Left lung (tissue), 14 donors: ENCODE measurements around the gene OR4F29. TPM values are rescaled to one million over a fixed set of nuclear protein-coding genes. Genes with fewer than 3 reads are reported as not detected.
"Not testable (repeated sequence)": the region's sequence is repeated elsewhere in the genome, so short reads cannot be mapped to it uniquely, and the experiment has no call there.

ENCODE experiments used
- ATAC-seq: fragments of 200-7000 bp; cut with Tn5 transposase; one replicate; pipeline ENCODE4 v1.9.1; 2020; ENCODE audit warnings: moderate library complexity
- DNase-seq, 4 donors: peaks; one replicate each; pipeline ENCODE4 v3.0.0-alpha.2; 2013 to 2020
- H3K27ac ChIP-seq, 2 donors: fragments of 200-600 bp; sonication (generic) in 1 of 2; one replicate each; pipeline versions ENCODE4 v1.5.0 to v1.8.0; 2020 to 2021
- H3K27me3 ChIP-seq, 2 donors: fragments of 200-600 bp; sonication (generic) in 1 of 2; one replicate each; pipeline versions ENCODE4 v1.5.0 to v1.8.0; 2020 to 2021
- H3K36me3 ChIP-seq, 2 donors: fragments of 200-600 bp; sonication (generic) in 1 of 2; one replicate each; pipeline versions ENCODE4 v1.5.0 to v1.8.0; 2020 to 2021
- H3K4me1 ChIP-seq, 2 donors: fragments of 200-600 bp; one replicate each; pipeline ENCODE4 v1.8.0; 2021
- H3K4me3 ChIP-seq, 2 donors: fragments of 200-600 bp; sonication (generic) in 1 of 2; one replicate each; pipeline versions ENCODE4 v1.5.0 to v1.8.0; 2020 to 2021; ENCODE audit warnings: mild to moderate bottlenecking in 1 of 2
- H3K9me3 ChIP-seq, 2 donors: fragments of 200-600 bp; sonication (generic) in 1 of 2; one replicate each; pipeline versions ENCODE4 v1.5.0 to v1.8.0; 2020 to 2021
- intact Hi-C, 2 donors: fragments of 100-400 bp; cut with DNase I; formaldehyde crosslinking; loops; one replicate each; pipeline versions ENCODE4 v1.11.2 to v1.14.2; 2022
- long read RNA-seq, 12 donors: library from polyadenylated mRNA in 2 of 12; unstranded in 2 of 12; transcript quantifications; one replicate each; pipeline ENCODE4 v2.0.0 and lab custom pipeline, GENCODE V29; 2019 to 2026
- polyA plus RNA-seq, 6 donors: library from polyadenylated mRNA; unstranded; fragments of 120-200 nt; gene quantifications; one replicate each; pipeline ENCODE4 v1.2.1, GENCODE V29; 2013; ENCODE audit not compliant: insufficient read length in 6 of 6
- total RNA-seq, 2 donors: library from RNA; stranded (reverse); fragmentation: NEBNext Ultra II Directional; extraction: Animal tissue kit (Norgen Biotek cat#: 25700); gene quantifications; one replicate each; pipeline ENCODE4 v1.2.1, GENCODE V29; 2021
- donor health status: DM: no; HTN: yes; CAD: no.
- donor health status: DM: no; HTN: no; CAD: no.

OR4F29 gene, protein sequence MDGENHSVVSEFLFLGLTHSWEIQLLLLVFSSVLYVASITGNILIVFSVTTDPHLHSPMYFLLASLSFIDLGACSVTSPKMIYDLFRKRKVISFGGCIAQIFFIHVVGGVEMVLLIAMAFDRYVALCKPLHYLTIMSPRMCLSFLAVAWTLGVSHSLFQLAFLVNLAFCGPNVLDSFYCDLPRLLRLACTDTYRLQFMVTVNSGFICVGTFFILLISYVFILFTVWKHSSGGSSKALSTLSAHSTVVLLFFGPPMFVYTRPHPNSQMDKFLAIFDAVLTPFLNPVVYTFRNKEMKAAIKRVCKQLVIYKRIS
- total RNA-seq (not detected), polyA plus RNA-seq (under 1 TPM in 1 of 6 donors, not detected in 5; 0.18 TPM)
- long read RNA-seq, donor 1 = 0 reads
- long read RNA-seq, donor 2 = 0 reads
- long read RNA-seq, donor 3 = 0 reads
- long read RNA-seq, donor 4 = 0 reads
- long read RNA-seq, donor 5 = 0 reads
- long read RNA-seq, donor 6 = 0 reads
- long read RNA-seq, donor 7 = 0 reads
- long read RNA-seq, donor 8 = 0 reads
- long read RNA-seq, donor 9 = 0 reads
- long read RNA-seq, donor 10 = 0 reads
- long read RNA-seq, donor 11 = 0 reads
- long read RNA-seq, donor 12 = 0 reads

GRCh38 chr1:451578-451977 is at the start of gene OR4F29:
Gene OR4F29 (minus strand): TSS chr1:451678. CDS start chr1:451678, 0 bp downstream.
- DNase-seq, H3K4me3 ChIP-seq, H3K9me3 ChIP-seq, H3K27ac ChIP-seq, ATAC-seq, H3K4me1 ChIP-seq, intact Hi-C loops, H3K36me3 ChIP-seq, H3K27me3 ChIP-seq: not testable (repeated sequence)

Other genes starting within 250 kb of the OR4F29 start
- not detected for gene OR4F16, start 235.0 kb upstream of the OR4F29 start, total RNA-seq
- gene OR4F16, start 235.0 kb upstream of the OR4F29 start, polyA plus RNA-seq = under 1 TPM in 1 of 6 donors, not detected in 5; 0.18 TPM